IgD-negative memory B cell (primary cell): Measurements from ENCODE around the gene SCNN1A. TPM values are rescaled to one million over a fixed set of nuclear protein-coding genes. Genes with fewer than 3 reads are reported as not detected.

Experiments used
- H3K27ac Mint-ChIP-seq, 3 donors: one replicate each; pipeline ENCODE4 v1.8.0; 2020 to 2022; ENCODE audit warnings: mild to moderate bottlenecking in 3 of 3, mixed read lengths in 3 of 3, moderate library complexity in 1 of 3
- H3K27me3 Mint-ChIP-seq: one replicate; pipeline ENCODE4 v1.8.0; 2021; ENCODE audit warnings: mixed read lengths
- H3K36me3 Mint-ChIP-seq: one replicate; pipeline ENCODE4 v1.8.0; 2020; ENCODE audit warnings: mild to moderate bottlenecking, mixed read lengths
- H3K4me1 Mint-ChIP-seq, 3 donors: one replicate each; pipeline ENCODE4 v1.8.0; 2020 to 2022; ENCODE audit warnings: mixed read lengths in 3 of 3, mild to moderate bottlenecking in 1 of 3
- H3K4me3 Mint-ChIP-seq, 4 donors: one replicate each; pipeline ENCODE4 v1.8.0; 2020 to 2022; ENCODE audit warnings: mild to moderate bottlenecking in 4 of 4, mixed read lengths in 4 of 4, moderate library complexity in 3 of 4
- H3K9me3 Mint-ChIP-seq, 3 donors: one replicate each; pipeline ENCODE4 v1.8.0; 2020 to 2021; ENCODE audit warnings: mixed read lengths in 3 of 3, mild to moderate bottlenecking in 1 of 3
- polyA plus RNA-seq: library from polyadenylated mRNA; unstranded; fragments of 300-500 nt; fragmentation: Illumina TruSeq; gene quantifications from one replicate; pipeline ENCODE4 v1.2.3, GENCODE V29; 2021

The SCNN1A gene
- polyA plus RNA-seq, 1 donor from 2014 or later, result not detected

DNA sequence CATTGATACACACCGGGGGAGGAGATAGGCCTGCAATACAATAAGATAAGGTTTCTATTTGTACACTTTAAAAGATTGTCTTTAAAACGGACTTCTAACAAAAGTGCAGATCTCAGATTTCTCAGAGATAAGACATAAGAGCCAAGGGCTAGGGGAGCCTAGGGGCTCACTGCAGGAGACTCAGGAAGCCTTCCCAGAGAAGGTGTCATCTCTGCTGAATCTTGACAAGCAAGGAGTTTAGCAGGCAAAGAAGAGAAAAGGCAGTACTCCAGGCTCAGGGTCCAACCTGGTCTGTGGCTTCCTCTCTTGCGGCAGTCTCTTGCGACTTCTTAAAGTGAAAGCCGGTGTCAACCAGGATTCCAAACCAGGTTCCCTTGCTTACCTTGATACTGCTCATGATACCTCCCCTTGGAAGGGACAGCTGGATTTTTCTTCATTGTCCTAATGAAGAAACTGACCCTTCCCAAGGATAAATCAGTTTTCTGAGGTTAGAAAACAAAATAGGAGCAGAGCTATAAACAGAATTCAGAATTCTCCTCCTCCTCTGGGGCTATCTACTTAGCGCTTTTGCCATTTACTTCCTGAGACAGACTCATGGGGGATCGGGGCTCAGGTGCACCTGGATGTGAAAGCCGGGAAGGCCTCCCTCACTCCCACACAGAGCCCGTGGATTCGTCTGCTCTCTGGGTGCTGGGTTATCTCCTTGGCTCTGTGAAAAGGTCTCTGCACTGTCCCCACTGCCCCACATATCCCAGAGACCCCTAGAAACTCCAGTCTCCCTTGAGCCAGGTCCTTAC, 1.7 kb upstream of the SCNN1A start:
- H3K27me3 Mint-ChIP-seq, result peaks cover 32% of the 10 kb centered on the region
- H3K9me3 Mint-ChIP-seq, result no peaks in the 10 kb centered on the region
- H3K36me3 Mint-ChIP-seq, result peaks cover 3% of the 10 kb centered on the region
- peak overlapping the region in 1 of 3 donors; percentile 72 for H3K27ac Mint-ChIP-seq
- no peaks in the 10 kb centered on the region for H3K4me1 Mint-ChIP-seq
- H3K4me3 Mint-ChIP-seq, result no peak overlapping the region

DNA sequence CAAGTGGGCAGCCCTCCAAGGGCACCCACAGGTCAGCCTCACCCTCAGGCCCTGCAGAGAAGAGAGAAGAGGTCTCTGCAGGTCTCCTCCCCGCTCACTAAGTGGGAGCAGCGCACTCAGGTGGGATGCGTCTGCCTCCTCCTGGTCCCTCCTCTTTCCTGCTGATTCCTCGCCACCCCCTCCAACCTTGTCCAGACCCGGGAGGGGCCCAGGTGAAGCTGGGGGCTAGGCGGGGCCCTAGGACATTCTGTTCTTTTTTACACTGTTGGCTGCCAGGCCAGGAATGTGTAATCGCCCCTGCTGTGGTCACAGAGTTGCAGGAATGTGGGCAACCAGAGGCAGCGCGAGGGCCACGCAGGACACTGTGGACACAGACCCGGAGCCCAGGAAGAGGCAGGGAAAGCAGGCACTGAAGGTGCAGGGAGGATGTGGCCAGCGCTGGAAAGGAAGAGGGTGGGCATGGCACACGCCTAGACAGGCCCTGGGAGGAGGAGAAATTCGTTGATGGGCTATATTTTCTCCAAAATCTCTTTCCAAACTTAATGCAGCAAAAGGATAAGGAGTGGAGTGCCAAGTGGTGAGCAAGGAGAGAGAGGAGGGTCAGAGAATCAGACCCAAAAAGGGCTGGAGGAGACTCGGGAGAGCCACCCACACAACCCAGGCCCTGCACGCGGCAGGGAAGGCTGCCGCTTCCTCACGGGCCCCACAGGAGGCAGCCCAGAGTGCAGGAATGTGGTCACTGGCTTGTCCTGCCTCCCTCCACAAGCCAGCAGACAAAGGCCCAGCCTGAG, 911 bp upstream of the SCNN1A start:
- Mint-ChIP-seq H3K4me3 (no peak overlapping the region), H3K4me1 (no peaks in the 10 kb centered on the region), H3K27me3 (peaks cover 24% of the 10 kb centered on the region), H3K36me3 (peaks cover 3% of the 10 kb centered on the region), H3K27ac (peak overlapping the region in 1 of 3 donors; percentile 72), H3K9me3 (no peaks in the 10 kb centered on the region)

DNA sequence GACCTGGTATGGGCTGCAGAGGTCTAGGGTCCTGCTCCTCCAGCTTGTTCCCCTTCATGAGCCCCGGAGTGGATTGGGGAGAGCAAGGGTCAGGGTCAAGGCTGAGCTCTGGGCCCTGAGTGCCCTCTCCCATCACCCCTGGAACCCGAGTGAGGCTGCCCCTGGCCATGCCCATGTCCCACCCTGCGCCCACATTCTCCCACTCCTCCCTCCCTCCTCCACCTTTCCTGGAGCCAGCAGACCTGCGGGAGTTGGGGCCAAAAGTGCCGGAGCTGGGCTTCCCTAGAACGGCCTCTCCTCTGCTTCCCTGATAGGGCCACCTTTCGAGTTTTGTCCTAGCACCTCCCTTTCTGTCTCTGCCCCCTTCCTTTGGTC, 590 bp downstream of the SCNN1A start:
- H3K9me3 Mint-ChIP-seq, result no peaks in the 10 kb centered on the region
- no peaks in the 10 kb centered on the region for H3K4me1 Mint-ChIP-seq
- H3K36me3 Mint-ChIP-seq, result peaks cover 3% of the 10 kb centered on the region
- H3K27me3 Mint-ChIP-seq, result peaks cover 25% of the 10 kb centered on the region
- no peak overlapping the region for H3K27ac Mint-ChIP-seq
- H3K4me3 Mint-ChIP-seq, result no peak overlapping the region

DNA sequence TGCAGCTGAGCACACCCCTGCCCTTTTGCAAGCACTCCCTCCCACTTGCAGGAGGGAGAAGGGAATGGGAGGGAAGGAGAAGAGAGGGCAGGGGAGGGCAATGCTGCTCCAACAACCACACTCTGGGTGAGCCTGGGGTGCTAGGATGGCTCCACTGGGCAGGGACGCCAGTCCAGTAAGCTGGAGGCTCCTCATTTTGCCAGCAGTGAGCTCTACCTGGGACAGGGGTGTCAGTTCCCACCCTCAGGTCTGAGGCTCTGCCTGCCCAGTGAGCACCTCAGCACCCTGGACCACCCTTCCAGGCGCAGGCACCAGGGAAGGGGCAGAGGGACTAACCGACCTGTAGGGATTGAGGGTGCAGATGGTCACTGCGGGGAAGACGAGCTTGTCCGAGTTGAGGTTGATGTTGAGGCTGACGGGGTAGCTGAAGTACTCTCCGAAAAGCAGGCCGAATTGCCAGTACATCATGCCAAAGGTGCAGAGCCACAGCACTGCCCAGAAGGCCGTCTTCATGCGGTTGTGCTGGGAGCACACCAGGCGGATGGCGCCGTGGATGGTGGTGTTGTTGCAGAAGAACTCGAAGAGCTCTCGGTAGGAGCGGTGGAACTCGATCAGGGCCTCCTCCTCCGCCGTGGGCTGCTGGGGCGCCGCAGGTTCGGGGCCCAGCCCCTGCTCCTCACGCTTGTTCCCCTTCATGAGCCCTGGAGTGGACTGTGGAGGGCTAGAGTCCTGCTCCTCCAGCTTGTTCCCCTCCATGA, 1.2 kb downstream of the SCNN1A start:
- Mint-ChIP-seq H3K4me3 (no peak overlapping the region), H3K4me1 (no peaks in the 10 kb centered on the region), H3K9me3 (no peaks in the 10 kb centered on the region), H3K27ac (no peak overlapping the region), H3K27me3 (peaks cover 26% of the 10 kb centered on the region), H3K36me3 (peaks cover 3% of the 10 kb centered on the region)

DNA sequence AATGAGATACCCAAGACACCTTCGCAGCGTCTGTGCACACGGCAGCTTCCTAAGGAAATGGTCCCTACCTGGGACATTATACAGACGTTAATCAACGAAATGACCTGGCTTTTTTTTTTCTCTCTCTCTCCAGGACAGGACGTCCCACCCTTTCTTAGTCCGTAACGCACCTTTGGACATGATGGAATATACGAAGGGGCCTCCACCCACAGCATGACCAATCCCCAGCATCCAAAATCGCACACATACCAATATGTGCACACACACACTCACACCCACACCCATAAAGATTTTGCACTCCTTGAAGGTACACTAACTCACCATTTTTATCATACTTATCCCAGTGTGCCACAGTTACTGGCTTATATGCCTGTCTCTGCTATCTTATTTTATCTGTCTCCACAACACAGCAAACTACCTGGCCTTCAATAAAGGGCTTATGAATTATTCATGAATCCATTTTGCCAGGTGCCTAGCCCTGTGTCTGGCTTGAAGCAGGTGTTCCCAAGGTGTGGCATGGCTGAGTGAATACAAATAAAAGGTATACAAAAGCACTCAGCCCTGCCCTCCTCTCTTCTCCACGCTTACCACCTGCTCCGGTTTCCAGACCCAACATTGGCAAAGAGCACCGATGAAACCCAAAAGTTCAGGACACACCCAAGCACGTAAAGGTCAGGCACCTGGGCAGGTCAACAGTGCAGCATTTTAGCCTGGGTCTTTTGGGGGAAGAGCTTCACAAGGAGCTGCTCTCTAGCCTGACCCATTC, 2.2 kb downstream of the SCNN1A start:
- Mint-ChIP-seq H3K4me1 (no peaks in the 10 kb centered on the region), H3K9me3 (no peaks in the 10 kb centered on the region), H3K27ac (peak overlapping the region in 1 of 3 donors; percentile 65), H3K4me3 (no peak overlapping the region), H3K27me3 (peaks cover 26% of the 10 kb centered on the region), H3K36me3 (peaks cover 3% of the 10 kb centered on the region)

DNA sequence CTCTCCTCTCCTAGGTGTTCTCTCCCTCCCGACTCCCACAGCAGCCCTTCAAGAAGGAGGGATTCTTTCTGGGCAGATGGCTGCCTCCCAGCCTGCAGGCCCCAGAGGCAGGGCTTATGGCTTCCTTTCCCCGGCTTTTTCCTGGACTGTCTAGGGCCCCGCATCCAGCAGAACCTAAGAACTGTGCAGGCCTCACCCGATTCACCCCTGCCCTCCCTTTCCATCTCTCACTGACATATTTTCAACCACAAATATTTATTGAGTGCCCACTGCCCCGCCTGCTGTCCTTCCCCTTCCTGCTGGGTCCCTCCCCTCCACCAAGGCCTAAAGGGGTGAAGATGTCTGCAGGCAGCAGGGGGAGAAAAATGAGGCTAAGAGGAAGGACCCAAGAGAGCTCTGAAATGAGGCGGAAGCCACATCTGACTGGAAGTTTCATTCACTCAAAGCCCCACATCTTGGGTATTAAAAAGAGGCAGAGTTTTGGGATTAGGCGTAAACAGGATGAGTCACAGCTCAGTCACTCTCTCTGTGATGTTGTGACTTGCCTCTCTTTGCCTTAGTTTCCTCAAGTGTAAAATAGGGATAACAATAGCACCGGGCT, 2.9 kb downstream of the SCNN1A start:
- Mint-ChIP-seq H3K4me3 (no peak overlapping the region), H3K9me3 (peaks cover 0 to 2% (median 0%) of the 10 kb centered on the region in 3 donors), H3K27me3 (peaks cover 26% of the 10 kb centered on the region), H3K36me3 (peaks cover 3% of the 10 kb centered on the region), H3K4me1 (peaks cover 0 to 4% (median under 1%) of the 10 kb centered on the region in 3 donors), H3K27ac (no peak overlapping the region)

DNA sequence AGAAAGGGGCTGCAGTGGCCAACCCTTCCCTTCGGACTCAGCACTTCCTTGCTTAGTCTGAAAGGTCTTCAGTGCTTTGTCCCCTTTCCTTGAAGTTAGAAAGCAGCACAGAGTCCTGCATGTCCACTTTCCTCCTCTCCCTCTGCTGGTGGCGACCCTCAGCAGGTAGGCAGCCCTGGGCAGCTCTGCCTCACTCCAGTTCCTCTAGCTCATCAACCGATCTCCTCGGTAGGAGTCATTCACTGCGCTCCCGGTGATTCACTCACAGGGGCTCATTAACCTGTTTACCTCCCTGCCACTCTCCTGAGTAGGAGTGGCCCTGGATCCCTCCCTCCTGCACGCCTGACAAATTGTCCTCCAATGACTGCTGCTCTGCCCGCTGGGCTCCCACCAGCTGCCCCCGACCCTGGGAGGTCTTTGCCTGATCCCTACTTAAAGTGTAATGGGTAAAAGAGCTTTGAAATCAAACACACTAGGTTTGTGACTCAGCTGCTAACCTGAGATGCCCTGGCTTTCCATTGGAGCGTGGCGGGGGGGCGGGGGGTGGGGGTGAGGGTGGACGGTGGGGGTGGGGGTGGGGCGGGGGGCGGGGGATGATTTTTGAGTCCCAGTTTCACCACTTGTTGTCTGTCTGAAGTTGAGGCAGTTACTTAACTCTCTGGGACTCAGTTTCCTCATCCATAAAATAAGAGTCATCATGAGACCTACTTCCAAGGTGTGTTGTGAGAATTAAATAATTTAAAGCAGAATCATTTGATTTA, 4.2 kb downstream of the SCNN1A start:
- peaks cover 3% of the 10 kb centered on the region for H3K36me3 Mint-ChIP-seq
- peaks cover 0 to 5% (median 0%) of the 10 kb centered on the region in 3 donors for H3K9me3 Mint-ChIP-seq
- peaks cover 0 to 6% (median 4%) of the 10 kb centered on the region in 3 donors for H3K4me1 Mint-ChIP-seq
- H3K27me3 Mint-ChIP-seq, result peaks cover 23% of the 10 kb centered on the region
- H3K4me3 Mint-ChIP-seq, result no peak overlapping the region
- peak overlapping the region in 1 of 3 donors; percentile 89 for H3K27ac Mint-ChIP-seq

DNA sequence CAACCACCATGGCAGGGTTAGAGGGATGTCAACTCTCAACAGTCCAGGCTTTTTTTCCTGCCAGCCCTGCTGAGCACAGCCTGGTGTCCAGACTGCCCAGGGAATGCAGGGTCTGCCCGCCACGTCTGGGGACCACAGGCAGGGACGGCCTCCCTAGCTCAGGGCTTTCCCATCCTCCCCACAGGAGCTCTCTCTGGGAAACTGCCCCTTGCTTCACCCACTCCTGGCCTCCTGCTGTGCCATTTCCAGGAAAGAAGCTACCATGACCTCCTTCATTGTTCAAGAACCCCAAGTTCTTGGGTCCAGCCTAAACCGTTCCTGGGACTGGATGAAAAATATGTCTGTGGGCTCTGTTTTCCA, 4.8 kb downstream of the SCNN1A start:
- Mint-ChIP-seq H3K27ac (peak overlapping the region in 1 of 3 donors; percentile 50), H3K27me3 (peaks cover 17% of the 10 kb centered on the region), H3K9me3 (peaks cover 0 to 5% (median 0%) of the 10 kb centered on the region in 3 donors), H3K4me1 (peaks cover 0 to 6% (median 4%) of the 10 kb centered on the region in 3 donors), H3K4me3 (no peak overlapping the region), H3K36me3 (peaks cover 3% of the 10 kb centered on the region)

DNA sequence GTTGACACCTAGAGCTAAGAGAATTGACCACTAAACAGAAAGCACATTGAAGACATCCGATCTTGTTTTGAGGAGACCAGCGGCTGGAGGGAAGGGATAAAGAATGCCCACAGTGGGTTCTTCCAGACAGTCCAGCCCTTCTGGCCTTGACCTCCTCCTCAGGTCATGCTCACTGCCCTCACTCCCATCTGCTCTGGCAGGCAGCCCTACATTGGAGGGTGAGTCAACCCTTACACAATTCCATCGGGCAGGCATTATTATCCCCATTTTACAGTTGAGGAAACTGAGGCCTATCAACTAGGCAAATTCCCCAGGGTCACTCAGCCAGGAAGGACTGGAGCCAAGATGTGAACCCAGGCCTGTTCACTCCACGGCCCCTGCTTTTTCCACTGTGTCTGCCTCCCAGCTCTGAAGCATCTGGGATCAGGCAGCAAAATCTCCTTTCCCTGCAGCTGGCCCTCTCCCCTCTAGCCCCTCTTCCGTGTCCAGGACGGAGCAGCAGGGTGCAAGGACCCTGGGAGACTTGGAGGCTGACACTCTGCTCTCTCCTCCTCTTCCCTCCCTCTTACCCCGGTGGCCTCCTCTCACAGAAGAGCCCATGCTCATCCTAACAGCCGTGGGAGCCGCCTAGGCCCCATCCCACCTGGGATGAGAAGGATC, 5.3 kb downstream of the SCNN1A start:
- Mint-ChIP-seq H3K4me3 (no peak overlapping the region), H3K4me1 (peaks cover 0 to 6% (median 4%) of the 10 kb centered on the region in 3 donors), H3K36me3 (peaks cover 3% of the 10 kb centered on the region), H3K27ac (peak overlapping the region in 1 of 3 donors; percentile 50), H3K9me3 (peaks cover 0 to 5% (median 0%) of the 10 kb centered on the region in 3 donors), H3K27me3 (peaks cover 14% of the 10 kb centered on the region)

DNA sequence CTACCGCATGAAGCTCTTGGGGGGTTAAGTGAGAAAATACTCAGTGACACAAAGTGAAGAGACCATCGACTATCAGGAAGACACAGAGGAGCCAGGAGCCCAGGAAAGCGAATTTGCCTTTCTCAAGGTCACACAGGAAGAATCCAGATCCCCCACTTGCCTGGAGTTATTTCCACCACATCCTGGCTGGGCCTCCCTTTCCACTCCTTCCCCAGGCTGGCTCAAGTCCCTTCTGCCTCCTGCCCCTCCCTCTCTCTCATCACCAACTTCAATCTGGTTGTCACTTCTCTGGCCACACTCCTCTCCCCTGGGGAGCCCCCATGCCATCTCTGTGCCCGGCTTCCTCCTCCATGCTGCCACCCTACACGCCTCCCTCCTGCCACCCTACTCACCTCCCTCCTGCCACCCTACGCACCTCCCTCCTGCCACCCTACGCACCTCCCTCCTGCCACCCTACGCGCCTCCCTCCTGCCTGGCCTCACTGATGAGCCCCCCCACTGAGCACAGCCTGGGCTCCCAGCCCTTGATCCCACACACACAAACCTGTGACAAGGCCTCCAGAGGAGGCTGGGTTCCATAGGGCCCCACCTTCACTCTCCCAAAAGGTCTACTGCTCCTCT, 6.3 kb downstream of the SCNN1A start:
- peak overlapping the region in 1 of 3 donors; percentile 53 for H3K27ac Mint-ChIP-seq
- peaks cover 1% of the 10 kb centered on the region for H3K36me3 Mint-ChIP-seq
- H3K4me3 Mint-ChIP-seq, result no peak overlapping the region
- H3K4me1 Mint-ChIP-seq, result peaks cover 0 to 6% (median 4%) of the 10 kb centered on the region in 3 donors
- H3K9me3 Mint-ChIP-seq, result peaks cover 0 to 5% (median 0%) of the 10 kb centered on the region in 3 donors
- peaks cover 13% of the 10 kb centered on the region for H3K27me3 Mint-ChIP-seq

DNA sequence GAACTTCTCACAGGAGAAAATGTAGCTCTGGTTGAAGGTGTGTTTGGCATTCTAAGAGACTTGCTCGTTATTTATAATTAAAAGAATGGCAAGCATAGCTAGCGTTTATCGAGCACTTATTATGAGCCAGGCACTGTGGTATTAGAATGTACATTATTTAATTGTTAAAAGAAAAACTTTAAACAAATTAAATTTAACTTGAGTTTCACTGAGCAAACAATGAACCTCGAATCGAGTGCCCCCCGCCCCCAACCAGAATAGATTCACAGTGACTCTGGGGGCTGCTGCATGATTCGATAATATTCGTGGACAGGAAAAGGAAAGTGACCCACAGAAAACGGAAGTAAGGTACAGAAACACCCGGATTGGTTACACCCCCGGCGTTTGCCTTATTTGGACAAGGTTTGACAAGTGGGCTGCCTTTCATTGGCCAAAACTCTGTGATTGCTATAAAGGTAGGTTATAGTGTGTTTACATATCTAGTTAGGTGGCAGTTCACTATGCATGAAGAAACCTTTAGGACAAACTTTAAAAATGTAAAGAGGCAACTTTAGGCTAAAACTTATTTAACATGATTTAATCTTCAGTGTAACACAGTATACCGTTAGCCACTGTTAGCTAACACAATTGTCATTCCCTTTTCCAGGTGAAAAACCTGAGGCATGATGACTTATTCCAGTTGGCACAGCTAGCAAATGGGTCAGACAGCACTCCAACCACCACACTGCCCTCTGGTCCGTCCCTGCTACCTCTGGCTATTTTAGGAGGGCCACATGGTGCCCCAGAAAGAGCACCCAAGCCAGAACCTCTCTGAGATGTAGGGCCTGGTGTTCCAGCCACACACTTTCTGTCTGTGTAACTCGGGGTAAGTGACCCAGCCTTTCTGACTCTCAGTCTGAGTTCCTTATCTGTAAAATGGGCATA, 7.1 kb downstream of the SCNN1A start:
- peaks cover 0 to 5% (median 0%) of the 10 kb centered on the region in 3 donors for H3K9me3 Mint-ChIP-seq
- peak overlapping the region in 1 of 4 donors; percentile 37 for H3K4me3 Mint-ChIP-seq
- peaks cover 1% of the 10 kb centered on the region for H3K36me3 Mint-ChIP-seq
- H3K27ac Mint-ChIP-seq, result peak overlapping the region in 1 of 3 donors; percentile 21
- H3K27me3 Mint-ChIP-seq, result peaks cover 8% of the 10 kb centered on the region
- H3K4me1 Mint-ChIP-seq, result peaks cover 0 to 6% (median 4%) of the 10 kb centered on the region in 3 donors
